NCI-H524 (cell line): ENCODE results near the gene ST3GAL6.
A peak's percentile ranks its signal among the peaks of the same experiment; 100 is the strongest.

Source experiments
- DNase-seq, 2 experiments: peaks; one replicate each; lab custom pipeline; 2025; lab: John Stamatoyannopoulos, UW

ST3GAL6 gene

GRCh38 chr3:98777286-98777685 is 14.1 kb downstream of the ST3GAL6 start:
- DNase-seq: no peak

DNA sequence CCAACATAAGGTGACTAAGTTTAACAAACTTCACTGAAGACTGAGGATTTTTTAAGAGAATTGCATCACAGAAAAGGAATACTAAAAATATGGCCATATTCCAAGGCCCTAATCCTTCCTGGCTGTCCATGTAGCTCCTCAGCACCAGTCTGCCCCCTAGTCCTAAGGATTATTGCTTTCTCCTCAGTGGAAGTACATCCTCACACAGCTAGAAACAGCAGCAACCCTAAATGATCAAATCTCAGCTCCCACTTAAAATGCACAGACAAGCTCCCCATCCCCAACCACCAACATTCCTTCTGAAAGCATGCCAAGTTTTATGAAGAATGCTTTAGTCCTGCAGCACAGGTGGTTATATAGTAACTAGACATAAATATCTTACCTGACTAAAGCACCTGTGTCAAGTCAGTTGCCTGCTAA is 14.7 kb downstream of the ST3GAL6 start:
- DNase-seq: no peak

DNA sequence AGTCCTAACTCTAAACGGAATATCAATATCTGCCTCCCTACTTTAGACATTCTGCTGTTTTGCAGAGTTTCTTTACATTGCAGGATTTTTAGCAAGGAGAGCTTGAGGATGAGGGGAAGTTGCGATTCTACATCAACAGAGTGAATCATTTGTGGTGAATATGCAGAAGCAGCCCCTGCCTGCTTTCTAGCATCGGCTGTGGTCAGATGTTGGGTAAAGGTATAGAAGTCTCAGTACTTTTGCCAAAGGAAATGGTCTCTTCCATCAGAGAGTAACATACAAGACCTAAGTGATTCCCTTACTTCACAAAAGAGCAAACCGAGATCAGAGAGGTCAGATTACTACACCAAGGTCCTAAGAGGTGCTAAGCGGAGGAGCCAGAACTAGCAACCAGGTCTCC is 15.2 kb downstream of the ST3GAL6 start:
- DNase-seq: no peak

DNA sequence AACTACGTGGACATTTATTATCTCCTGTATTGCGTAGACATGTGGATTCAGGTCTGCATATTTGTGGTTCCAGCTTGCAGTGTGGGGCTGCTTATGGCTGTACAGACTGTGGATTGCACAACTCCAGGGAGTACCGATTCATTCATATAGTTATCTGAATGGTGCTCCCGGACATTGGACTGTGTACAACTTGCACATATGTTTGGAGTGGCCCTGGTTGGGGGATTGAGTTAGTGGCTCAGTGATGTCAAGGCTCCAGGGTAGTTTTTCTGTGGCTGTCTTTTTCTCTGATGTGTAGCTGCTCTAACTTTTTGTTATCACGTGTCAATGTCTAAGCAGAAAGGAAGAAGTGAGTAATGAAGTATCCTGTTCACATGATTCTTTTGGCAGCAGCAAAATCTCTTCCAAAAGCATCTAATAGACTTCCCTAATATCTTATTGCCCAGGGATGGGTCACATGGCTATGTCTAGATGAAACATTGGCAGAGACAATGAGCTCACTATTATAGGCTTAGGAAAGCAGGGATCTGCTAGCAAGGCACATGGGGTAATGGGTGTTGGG is 15.8 kb downstream of the ST3GAL6 start:
- no peak for DNase-seq

DNA sequence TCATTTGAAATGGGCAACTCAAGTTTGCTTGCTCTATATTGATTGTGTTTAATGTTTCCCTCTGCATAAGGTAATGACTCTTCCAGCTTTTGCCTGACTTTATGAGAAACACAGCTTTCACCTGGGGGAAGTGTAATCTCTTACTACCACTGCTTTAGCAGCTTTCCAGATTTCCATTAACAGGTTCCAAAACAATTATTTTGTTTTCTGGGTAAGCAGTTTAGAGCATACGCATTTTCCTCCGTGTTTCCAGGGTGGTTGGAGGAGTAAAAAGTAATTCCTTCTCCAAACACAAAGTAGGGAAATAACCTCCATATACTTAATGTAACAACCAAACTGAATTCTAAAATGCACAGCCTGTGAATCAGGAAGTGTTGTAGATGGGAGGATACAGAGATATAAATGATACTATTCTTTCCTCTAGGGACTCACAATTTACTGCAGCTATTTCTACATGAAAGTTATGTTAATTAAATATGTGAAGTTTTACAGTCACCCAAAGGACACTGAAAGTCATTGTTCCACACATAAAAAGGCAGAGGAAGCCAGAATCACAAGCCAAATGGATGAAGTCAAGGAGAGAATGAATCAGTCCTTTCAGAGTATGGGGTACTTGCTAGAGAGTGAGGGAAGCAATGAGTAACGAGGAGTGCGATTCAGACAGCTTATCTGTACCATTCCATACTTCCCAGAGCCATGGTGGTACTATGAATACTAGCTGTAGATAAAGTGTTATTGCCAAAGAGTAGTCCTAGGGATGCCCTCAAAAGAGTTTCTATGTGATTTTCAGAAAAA is 16.6 kb downstream of the ST3GAL6 start:
- DNase-seq: no peak

GRCh38 chr3:98780343-98780742 is 17.2 kb downstream of the ST3GAL6 start:
- DNase-seq: no peak

DNA sequence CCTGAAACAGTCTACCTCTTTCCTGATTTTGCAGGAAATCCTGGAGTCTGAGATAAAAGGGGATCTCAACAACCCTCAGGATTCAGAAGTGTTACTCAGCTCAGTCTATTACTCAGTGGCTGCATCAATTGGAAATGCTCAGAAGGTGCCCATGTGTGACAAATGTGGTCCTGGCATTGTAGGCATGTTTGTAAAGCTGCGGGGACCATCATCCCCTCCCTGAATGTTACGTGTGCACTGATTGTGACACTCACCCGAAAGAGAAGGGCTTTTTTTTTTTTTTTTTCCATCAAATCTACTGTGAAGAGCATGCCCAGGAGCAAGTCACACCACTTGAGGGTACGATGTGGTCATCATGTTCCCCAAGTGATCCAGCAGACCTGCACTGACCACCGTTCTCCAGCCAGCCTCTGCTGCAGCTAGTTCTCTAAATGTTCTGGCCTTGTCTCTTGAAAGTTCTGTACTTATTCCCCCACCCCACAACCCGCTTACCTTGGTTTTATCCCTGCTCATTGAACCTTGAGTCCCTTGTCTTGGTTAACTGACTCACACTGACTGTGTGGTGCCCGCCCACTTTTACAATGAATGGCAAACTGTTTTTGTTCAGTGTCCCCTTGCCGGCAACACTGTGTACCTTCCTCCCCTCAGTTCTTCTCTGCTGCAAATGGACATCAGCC is 19.8 kb downstream of the ST3GAL6 start:
- DNase-seq: no peak

DNA sequence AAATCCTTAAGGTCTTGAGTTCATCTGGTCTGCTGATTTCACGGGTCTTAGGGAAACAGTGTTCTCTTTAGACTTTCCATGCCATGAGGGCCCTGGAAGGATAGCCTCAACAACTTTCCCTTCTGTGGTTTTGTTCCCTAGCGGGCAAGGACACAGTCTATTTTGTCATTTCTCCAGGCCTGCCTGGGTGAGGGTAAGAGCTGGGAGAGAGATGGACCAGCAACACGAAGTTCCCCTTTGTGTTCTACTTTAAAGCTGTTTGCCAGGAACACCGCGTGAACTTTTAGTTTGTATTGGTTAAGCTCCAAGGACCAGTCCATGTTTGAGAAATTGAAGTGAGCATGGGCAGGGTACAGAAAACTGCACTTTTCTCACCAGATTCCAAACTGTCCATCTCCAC is 20.9 kb downstream of the ST3GAL6 start:
- no peak for DNase-seq

- no peak for DNase-seq
Observed at GRCh38 chr3:98784666-98785600, 21.8 kb downstream of the ST3GAL6 start.

- DNase-seq: no peak
Observed at GRCh38 chr3:98786364-98787006, 23.3 kb downstream of the ST3GAL6 start.

DNA sequence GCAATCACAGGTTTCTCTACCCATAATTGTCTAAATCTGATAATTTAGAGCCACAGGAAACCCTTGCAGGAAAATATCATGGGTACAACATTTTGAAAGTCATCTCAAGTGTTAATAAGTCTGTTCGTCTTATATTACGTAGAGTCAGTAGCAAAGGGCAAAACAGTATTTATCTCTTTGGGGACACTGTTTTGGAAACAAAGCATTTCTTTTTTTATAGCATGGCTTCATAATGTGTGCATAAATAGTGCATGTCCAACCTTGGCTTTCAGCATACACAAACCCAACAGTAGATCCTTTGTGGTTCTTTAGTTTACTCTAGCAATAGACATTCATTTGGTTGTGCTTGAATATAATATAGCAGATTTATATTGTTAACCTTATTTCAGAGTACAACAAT is 24.0 kb downstream of the ST3GAL6 start:
- DNase-seq: no peak

- no peak for DNase-seq
Observed at GRCh38 chr3:98788651-98789050, 25.5 kb downstream of the ST3GAL6 start.

GRCh38 chr3:98791341-98792325 is 28.5 kb downstream of the ST3GAL6 start:
- no peak for DNase-seq

DNA sequence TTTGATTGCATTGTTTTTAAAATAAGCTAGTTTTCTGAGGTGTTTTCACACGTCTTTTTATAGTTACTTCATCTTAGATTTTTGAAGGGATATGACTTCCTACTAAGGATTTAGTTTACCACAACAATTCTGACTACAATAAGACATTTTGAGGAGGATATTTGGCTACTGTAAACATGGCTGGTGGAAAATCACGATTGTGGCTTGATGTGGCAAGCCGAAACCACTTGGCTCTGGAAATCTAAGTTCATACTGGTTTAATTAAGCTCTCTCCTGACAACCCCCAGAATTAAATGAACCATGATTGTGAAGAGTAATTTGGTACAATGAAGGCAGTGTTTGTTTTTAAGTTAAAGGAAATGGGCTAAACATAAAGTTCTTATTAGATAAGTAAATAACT is 30.8 kb downstream of the ST3GAL6 start:
- no peak for DNase-seq

DNA sequence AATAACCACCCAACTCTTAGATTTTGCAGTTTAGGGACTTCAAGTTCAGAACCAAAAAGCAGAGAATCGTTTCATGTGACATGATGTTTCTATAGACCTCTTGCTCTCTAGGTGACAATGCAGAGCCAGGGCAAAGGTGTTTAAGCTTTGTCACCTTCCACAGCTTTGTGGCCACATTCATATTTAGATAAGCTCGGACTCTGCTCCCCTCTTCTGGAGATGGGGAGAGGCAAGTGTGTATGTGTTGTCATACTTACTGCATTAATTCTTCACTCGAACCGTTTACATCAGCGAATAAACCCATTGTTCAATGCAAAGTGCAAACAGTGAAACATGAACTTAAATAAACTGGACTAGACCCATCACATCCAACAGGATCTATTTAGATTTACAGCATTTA is 33.2 kb downstream of the ST3GAL6 start:
- no peak for DNase-seq

DNA sequence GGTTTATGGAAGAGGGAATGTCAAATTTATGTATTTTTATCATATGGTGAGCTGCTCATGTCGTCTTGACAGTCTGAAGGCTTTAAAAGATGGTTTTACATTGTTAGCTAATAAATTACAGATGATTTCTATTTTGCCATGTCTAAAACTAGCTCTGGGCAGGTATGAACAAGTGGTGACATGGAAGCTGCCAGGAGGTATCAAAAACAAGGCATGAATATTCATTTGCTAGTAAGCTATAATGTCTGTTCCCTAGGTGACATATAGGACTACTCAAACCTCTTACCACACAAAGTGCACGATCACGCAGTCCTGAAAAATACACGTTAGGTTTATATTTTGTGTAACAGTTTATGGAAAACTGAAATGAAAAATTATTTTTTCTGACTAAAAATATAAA is 34.8 kb downstream of the ST3GAL6 start:
- DNase-seq: peak in 1 of 2 experiments; percentile 16

- DNase-seq: no peak
Observed at GRCh38 chr3:98798820-98799219, 35.7 kb downstream of the ST3GAL6 start.

DNA sequence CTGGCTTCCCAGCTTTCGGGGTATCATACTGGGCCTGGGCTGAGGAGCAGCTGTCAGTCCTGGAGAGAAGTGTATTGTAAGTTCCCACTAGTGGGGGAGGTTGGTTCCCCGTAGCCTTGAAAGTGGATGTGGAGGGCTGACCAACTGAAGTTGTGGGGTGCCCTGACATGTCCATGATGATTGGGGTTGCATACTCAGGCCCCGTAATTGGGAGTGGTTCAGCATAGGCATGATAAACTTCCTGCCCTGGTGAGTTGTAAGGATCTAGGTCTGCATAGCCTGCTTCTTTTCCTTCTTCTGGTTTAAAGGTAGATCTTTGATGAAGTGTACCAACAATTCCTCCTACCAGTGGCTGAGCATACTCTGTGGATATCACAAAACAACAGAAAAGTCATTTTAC is 36.3 kb downstream of the ST3GAL6 start:
- DNase-seq: no peak

- no peak for DNase-seq
Observed at GRCh38 chr3:98800401-98800800, 37.3 kb downstream of the ST3GAL6 start.

- DNase-seq: no peak
Observed at GRCh38 chr3:98801043-98801747, 38.1 kb downstream of the ST3GAL6 start.
